HTR-8/SVneo (cell line): ENCODE results near the gene MAP3K7.

Source experiments
- DNase-seq: peaks from one replicate; pipeline ENCODE4 v3.0.0; 2011; ENCODE audit warnings: low spot score, mixed read lengths; ENCODE audit not compliant: insufficient read length
- FAIRE-seq: peaks from 2 replicates; lab custom pipeline; 2011; peaks lifted over from hg19 to GRCh38; lab: Jason Lieb, UNC

Gene MAP3K7

GRCh38 chr6:90490030-90490716 lies 96.7 kb downstream of the MAP3K7 start:
- FAIRE-seq = no peak

GRCh38 chr6:90488816-90489215 lies 98.1 kb downstream of the MAP3K7 start:
- FAIRE-seq (no peak), DNase-seq (no peak)

More at GRCh38 chr6:90490030-90490716, 96.7 kb downstream of the MAP3K7 start:
- no peak for DNase-seq

DNA sequence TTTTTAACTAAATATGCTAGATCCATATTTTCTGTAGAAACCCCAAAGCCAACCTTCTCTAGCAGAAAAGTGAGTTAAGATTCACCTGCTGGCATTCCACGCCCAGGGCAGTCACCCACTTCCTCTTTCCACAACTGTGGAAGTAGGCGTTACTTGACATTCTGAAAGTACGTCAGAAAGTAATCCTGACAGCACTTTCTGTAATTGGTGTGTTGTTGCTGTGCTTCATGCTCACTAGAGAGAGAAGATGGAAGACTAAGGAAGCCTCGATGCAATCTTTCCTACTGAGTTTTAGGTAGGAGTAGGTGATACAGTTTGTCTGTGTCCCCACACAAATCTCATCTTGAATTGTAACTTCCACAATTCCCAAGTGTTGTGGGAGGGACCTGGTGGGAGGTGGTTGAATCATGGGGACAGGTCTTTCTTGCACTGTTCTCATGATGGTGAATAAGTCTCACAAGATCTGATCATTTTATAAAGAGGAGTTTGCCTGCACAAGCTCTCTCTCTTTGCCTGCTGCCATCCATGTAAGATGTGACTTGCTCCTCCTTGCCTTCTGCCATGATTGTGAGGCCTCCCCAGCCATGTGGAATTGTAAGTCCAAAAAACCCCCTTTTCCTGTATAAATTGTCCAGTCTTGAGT lies 101.1 kb downstream of the MAP3K7 start:
- DNase-seq = no peak
- no peak for FAIRE-seq

DNA sequence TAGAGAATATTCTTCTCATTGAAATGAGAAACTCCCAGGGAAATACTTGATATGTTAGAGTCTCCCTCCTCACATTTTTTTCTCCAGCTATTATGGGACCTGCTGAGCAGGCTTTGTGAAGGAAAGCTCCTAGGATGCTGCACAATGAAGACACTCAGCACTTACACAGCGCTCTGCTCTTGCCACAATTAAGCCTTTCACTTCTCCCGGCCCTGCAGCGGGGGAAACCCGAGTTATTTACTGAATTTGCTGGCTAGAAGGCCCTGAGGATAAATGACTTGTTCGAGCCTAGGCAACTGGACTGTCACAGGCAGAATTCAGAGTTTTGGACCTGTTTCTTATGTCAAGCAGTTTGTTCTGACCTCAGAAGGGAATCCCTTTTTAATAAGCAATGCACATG lies 102.0 kb downstream of the MAP3K7 start:
- FAIRE-seq = no peak
- DNase-seq = no peak

DNA sequence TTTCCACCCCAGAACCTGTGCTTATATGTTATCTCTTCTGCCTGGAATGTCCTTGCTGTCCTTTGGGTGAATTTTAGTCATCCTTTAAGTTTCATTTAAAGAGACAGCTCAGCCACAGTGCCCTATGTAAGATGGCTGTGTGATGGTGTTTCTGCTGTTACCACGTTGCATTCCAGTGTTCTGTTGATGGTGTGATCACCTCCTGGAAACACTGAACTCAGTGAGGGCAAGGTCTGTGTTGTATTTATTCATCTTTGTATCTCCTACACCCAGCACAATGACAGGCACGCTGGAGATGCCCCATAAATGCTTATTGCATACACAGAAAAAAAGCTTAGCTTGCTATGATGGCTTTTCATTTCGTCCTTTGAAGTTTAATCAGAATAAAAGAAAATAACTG lies 102.5 kb downstream of the MAP3K7 start:
- FAIRE-seq (no peak), DNase-seq (no peak)

DNA sequence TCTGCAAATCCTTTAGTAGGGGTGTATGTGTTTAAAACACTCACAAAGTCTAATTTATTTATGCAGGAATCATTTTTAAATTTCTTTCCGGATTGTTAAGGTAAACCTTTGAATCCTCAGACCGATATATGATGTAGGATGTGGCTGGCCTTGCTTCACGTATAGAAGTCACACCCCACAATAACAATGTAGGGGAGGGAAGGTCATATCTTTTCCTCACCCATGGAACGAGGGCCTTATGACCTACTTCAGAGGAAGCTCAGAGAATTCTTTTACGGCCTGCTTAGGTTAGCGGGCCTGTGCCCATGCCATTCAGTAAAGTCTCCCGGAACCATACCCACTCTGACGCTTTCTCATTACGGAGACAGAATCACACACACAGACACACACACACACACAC lies 102.9 kb downstream of the MAP3K7 start:
- DNase-seq = no peak
- FAIRE-seq = no peak

DNA sequence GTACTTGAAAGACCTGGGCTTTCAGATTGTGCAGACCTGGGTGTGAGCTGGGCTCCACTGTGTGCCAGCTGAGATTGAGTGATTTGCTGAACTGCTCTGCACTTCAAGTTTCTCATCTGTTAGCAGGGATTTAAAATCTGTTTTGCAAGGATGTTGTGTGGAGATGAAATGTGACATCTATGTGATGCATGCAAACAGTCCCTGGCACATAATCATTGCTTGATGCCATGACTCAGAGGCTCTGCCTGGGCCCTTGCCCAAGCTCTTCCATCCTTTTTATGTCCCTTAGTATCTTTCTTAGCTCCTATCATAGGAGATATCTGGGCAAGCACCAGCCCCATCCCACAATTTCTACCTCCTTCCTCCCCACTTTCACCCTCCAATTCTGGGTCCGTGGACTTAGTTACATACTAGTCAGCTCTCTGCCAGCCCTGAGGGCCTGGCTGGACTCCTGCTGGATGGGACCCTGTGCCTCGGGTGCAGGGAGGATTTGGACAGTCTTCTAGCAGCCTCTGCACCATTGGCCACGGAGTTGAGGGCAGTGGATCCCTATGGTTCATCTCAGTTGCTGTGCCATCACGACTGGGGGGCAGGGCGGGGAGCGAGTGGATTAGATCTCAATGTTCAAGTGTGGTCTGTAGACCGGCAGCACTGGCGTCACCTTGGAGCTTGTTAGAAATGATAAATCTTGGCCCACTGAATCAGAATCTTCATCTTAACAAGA lies 103.6 kb downstream of the MAP3K7 start:
- FAIRE-seq = no peak
- DNase-seq = no peak

GRCh38 chr6:90480666-90481065 lies 106.2 kb downstream of the MAP3K7 start:
- no peak for FAIRE-seq

GRCh38 chr6:90479603-90479926 lies 107.3 kb downstream of the MAP3K7 start:
- no peak for DNase-seq
- no peak for FAIRE-seq

More at GRCh38 chr6:90480666-90481065, 106.2 kb downstream of the MAP3K7 start:
- DNase-seq = no peak

GRCh38 chr6:90478789-90479602 lies 107.9 kb downstream of the MAP3K7 start:
- DNase-seq = peak; percentile 92
- FAIRE-seq = peak; percentile 92

DNA sequence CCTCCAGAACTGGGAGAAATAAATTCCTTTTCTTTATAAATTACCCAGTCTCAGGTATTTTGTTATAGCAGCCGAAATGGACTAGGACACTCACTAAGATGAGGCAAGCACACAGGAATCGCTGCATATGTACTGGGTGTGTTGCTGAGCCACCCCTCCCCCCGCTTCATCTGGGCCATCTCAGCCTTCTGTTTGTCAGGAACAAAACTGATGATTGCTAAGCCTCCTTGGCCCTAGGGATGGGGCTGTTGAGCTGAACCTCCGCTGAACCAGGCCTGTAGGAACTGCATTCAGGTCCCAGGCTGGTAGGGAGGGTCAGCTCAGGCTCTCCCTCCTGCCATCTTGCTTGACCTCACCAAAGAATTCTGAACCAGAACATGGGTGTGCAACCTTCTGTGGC lies 108.6 kb downstream of the MAP3K7 start:
- DNase-seq = no peak
- FAIRE-seq = no peak

DNA sequence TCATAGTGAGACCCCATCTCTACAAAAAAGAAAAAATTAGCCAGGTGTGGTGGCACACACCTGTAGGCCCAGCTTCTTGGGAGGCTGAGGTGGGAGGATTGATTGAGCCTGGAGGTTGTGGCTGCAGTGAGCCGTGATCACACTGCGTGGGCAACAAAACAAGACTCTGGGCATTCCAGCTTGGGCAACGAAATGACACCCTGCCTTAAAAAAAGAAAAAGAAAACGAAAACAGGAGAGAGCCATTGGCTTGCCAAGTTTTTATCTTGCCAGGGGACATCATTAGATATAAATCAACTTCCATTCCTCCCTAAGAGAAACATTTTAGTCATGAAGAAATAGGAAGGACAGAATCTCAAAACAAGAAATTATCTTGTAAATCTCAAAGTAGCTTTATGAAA lies 109.5 kb downstream of the MAP3K7 start:
- FAIRE-seq (no peak), DNase-seq (no peak)

GRCh38 chr6:90472716-90473115 lies 114.2 kb downstream of the MAP3K7 start:
- FAIRE-seq = no peak
- no peak for DNase-seq

DNA sequence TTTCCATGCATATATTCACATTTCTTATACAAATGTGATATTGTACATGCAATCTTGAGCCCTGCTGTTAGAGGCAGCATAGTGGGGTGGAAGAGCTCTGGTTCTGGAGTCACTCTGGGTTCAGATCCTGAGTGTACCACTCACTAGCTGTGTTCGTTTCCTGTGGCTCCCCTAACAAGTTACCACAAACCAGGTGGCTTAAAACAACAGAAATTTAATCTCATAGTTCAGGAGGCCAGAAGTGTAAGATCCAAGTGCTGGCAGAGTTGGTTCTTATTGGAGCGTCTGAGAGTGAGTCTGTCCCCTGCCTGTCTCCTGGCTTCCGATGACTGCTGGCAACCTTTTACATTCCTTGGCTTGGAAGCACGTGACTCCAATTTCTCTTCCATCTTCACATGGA lies 115.6 kb downstream of the MAP3K7 start:
- FAIRE-seq (no peak), DNase-seq (no peak)

- no peak for FAIRE-seq
- DNase-seq = no peak
Observed at GRCh38 chr6:90469906-90470305, 117.0 kb downstream of the MAP3K7 start.

GRCh38 chr6:90468859-90469258 lies 118.0 kb downstream of the MAP3K7 start:
- DNase-seq (no peak), FAIRE-seq (no peak)

DNA sequence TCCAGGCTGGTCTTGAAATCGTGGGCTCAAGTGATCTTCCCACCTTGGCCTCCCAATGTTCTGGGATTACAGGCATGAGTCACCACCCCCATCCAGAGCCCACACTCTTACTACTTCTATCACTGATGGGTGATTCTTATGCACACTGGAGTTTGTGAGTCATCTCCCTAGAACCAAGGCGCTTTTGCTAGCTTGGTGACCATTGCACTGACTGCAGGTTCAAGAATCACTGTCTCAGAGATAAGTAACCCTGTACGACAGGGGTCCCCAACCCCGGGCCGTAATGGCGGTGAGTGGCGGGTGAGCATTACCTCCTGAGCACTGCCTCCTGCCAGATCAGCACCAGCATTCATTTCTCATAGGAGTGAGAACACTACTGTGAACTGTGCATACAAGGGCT lies 118.8 kb downstream of the MAP3K7 start:
- FAIRE-seq (no peak), DNase-seq (no peak)

GRCh38 chr6:90467546-90467945 lies 119.3 kb downstream of the MAP3K7 start:
- DNase-seq (no peak), FAIRE-seq (no peak)

GRCh38 chr6:90466154-90466940 lies 120.5 kb downstream of the MAP3K7 start:
- FAIRE-seq (no peak), DNase-seq (no peak)

GRCh38 chr6:90465686-90466085 lies 121.2 kb downstream of the MAP3K7 start:
- DNase-seq (no peak), FAIRE-seq (no peak)
